Activated T-helper 1 cell treated with anti-CD3 and anti-CD28 coated beads, Interleukin-2, amount 50 U/mL, for 16 hours (primary cell): ENCODE measurements around the gene MAP4K4.

Experiments used
- DNase-seq, 2 donors: peaks; one replicate each; pipeline ENCODE4 v3.0.0-alpha.2; 2020; ENCODE audit warnings: low read depth in 1 of 2, low spot score in 1 of 2

MAP4K4 gene

DNA sequence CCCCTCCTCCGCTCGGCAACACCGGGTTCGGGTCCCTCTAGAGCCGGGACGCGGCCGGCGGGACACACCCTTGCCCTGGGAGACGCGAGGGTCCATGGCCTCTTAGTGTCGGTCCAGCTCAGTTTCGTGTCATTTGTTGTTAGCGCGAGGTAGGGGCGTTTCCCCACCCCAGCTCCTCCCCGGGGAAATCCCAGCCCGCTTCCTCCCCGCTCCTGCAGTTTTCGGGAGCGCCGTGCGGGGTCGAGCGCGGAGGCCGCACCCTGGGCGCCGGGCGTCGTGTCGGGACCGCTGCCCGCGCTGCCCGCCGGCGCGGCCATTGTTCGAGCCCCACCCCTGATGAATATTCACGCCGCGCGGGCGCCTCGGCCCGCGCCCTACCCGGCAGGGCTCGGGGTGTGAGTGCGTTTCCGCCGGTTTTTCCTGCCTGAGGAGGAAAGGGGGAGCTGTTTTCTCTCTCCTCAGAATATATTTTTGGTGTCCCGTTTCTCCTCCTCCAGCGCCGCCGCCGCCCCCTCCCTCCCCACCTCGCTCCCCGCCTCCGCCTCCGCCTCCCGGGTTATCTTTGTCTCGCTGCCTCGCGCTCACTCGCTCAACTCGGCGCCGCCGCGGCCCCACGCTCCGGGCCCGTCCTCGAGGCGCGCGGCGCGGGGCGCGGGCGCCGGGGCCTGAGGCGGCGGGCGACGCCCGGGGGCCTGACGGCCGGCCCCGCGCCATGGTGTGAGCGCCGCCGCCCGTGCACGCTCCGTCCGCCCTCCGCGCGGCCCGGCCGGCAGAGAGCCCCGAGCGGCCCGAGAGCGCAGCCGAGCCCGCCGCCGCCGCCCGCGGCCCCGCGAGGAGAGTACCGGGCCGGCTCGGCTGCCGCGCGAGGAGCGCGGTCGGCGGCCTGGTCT is at the start of gene MAP4K4:
Gene MAP4K4 (plus strand): TSS at position 584 of the 890 bp plus-strand sequence. CDS start 374 bp downstream, outside the sequence.
- peak; percentile 47 to 62 for DNase-seq

DNA sequence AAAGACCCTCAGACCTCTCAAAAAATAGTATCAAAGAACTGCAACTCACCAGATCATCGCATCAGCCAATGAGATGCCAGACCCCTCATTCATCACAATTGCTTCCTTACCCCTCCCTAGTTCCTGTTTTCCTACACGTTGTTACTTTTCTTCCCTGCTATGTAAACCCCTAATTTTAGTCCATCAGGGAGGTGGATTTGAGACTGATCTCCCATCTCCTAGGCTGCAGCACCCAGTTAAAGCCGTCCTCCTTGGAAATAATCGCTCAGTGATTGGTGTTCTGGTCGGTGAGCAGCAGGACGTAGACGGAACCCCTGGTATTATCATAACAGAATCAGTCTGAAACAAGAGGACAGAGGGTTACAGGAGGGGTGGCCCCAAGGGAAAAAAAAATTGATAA is 44.0 kb upstream of the MAP4K4 start:
- no peak for DNase-seq

DNA sequence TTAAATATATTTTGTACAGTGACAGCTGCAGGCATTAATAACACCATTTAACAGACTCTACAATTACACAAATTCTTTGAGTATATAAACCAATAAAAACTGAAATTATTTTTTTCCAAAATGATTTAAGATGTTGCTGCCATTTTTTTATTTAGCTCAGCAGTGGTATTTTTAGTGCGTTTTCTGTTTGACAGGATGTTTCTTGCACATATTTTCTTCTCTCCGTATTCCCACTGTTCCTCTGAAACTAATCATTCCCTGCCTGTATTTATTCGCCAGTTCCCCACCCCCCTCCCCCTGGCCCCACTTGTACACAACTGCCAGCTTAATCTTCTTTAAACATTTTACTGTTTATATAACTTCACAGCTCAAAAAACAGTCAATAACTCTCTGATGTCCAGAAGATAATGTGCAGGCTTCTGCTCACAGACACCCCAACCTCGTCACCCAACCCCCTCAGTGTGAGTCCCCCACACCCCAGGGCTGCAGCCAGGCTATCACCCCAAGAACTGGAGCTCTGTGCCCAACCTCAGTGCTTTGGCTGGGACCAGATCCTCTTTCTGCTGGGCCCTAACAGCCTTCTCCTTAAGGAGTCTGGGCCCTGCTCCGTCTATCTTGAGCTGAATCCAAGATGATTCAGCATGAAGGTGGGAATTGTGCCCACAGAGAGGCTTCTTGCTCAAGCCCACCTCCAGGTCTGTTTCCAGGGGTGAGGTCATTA is 41.6 kb upstream of the MAP4K4 start:
- DNase-seq, result no peak

DNA sequence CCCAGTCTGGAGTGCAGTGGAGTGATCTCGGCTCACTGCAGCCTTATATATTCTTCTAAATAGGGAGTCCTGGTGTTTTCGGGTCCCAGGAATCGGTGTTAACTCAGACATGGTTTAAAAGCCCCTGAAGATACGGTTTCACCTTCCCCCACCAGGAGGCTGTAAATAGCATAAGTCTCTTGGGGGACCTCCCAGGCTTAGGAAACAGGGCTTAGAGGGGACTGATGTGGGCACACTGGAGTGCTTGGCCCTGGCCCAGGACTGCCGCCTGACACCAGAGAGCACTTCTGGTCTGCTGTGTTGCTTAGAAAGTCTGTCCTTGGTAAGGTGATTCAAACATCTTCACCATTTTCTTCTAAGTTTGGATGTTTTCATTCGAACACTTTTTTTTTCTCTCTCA is 39.7 kb upstream of the MAP4K4 start:
- no peak for DNase-seq

DNA sequence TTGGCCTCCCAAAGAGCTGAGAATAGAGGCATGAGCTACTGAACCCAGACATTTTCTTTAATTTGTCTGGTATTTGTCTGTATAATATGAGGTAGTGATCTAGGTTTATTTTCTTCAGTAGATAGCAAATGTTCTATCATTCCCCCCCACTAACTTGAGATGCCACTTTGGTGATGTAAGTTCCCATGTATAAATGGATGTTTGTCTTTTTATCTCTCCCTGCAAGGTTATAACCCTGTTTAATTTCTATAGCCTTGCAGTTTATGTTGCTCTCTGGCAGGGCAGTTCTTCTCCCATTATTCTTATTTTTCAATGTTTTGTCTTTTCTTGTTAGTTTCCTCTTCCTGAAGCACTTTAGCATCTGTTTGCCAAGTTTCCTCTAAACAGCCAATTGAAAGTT is 39.1 kb upstream of the MAP4K4 start:
- no peak for DNase-seq

DNA sequence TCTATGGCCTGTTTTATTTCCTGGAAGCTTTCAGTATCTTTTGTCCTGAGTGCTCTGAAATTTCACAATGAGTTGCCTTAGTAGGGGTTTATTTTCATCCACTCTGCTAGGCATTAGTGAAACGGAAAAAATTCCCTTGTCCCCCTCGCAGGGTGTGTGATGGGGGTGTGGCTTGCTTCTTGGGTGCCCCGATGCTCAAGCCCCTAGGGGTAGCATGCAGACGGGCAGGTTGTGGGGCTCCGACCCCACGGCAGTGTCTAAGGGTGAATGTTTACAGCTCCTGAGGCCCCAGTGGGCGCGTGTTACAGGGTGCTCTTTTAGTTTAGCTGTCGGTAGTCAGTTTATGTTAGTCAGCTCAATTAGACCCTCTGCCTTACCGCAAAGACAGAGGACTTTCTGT is 32.2 kb upstream of the MAP4K4 start:
- DNase-seq, result no peak

DNA sequence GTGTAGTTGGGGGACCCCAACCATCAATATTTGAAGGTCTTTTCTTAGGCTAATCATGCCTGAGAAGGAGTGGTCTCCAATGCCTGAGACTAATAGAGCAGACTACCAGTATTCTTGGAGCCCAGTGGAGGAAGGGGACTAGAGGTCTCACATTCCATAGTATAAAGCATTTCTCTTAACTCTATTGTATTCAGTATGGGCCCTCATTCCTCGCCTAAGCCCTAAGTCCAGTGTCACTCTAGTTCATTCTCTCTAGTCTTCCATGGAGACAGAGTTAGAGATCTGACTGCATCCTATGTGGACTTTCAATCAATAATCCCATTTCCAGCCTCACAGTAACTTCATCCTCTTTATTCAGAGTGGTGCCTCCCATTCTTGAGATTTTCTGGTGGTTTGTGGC is 29.7 kb upstream of the MAP4K4 start:
- no peak for DNase-seq

DNA sequence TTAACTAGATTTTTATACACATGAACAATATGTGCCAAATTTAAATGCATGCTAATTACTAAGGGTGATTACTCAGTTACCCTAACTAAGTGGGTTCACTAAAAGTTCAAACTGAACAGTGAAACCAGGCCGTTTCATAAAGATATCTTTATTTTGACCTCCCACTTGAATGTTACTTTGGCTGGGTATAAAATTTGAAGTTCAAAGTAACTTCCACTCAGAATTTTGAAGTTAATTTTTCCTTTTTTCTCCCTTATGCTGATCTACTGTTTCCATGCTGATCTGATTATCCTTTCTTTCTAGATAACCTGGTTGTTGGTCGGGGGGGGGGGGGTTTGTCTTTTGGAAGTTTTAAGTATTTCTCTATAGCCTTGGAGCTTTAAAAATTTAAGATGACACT is 25.5 kb upstream of the MAP4K4 start:
- no peak for DNase-seq

DNA sequence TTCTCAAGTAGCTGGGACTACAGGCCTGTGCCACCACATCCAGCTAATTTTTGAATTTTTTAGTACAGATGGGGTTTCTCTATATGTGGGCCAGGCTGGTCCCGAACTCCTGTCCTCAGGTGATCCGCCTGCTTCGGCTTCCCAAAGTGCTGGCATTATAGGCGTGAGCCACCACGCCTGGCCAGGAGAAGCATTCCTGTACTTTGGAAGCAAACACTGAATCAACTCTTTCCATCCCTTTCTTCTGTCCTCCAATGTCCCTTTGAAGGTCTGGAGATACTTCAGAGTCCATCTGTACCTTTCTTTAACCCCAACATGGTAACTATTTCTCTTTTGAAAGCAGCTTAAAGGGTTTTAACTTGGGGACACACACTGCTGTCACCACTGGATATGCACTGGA is 23.6 kb upstream of the MAP4K4 start:
- no peak for DNase-seq

DNA sequence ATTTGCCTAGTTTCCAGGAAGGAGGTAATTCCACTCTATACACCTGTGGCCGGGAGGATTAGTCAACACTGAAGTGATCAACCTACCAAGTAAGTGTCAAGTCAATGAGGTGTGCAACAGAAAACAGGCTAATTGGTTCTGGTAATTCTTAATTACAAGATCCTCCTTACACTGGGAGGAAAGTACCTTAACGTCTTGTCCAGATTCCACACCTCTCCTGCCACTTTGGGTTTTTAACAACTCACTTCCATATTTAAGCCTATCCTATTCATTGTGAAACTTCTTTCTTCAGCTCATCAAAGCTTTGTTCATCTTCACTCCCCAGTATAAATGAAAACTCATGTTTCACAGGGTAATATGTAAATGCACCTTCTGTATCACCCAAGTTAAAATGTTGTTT is 22.0 kb upstream of the MAP4K4 start:
- DNase-seq, result no peak

DNA sequence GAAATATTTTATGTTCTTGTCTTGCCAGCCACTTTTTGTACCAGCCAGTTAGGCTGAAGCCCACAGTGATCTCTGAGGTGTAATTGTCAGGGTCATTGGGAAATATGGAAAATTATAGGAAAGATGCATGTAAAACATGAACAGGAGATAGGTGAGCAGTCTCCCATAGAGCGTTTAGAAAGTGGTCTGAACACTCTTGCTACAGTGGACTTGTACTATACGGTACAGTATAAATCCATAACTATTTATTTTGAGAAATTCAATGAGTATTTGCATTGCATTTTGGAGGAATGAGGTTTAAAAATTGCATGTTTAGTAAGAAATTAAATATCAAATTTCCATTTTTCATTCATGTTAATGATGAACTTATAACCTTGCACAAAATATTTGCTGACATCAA is 20.8 kb upstream of the MAP4K4 start:
- DNase-seq, result no peak

DNA sequence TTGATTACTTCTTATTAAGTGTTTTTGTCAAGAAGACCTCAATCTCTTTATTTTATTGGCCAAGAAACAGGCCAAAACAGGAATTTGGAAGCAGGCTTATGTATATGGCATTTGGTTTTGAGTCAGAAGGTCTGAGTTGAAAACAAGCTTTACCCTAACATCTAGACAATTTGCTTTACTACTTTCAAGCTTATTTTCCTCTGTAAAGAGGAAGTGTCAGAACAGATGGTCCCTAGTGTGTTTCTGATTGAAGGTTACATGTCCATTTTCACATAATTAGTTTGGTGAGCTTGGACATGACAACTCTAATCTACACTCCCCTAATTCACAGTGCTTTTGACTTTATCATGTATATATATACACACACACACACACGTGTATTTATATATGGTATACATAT is 19.8 kb upstream of the MAP4K4 start:
- no peak for DNase-seq

DNA sequence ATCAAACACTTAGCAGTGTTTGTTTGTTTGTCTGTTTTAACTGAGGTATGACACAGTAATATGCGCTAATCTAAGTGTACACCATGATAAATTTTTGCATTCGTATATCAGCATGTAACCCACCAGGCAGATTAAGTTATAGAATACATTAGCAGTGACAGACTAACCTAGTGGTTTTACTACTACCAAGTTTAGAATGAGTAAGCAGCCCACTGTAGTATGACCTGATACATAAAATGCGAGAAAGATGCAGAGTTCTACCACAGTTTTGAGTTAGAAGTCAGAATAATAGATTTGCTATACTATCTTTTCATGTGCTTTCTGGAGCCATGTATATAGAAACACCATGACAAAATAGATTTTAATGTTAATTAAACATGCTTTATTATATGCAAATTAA is 19.1 kb upstream of the MAP4K4 start:
- DNase-seq, result no peak

DNA sequence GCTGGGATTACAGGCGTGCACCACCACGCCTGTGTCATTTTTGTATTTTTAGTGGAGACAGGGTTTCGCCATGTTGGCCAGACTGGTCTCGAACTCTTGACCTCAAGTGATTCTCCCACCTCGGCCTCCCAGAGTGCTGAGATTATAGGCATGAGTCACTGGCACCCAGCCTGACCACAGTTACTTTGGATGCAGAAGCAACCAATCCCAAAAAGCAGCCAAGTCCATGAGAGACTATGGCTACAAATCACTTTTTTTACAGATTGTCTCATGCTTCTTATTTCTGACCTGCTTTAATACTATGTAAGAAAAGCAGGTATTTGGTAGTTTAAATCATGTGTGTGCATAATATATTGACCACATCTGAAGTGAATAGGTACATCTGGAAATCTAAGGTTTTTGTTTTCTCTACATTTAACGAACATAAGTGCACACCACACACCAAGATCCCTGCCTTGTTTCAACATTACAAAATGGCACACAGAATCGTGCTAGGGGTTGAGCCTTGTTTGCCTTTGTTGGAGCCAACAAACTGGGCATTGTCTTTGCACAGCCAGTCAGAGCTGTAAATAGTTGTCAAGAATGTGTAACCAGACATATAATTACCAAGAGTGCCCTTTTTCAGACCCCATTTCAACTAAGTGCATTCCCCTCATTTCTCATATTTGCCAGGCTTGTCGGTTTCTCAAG is 18.3 kb upstream of the MAP4K4 start:
- DNase-seq, result no peak

DNA sequence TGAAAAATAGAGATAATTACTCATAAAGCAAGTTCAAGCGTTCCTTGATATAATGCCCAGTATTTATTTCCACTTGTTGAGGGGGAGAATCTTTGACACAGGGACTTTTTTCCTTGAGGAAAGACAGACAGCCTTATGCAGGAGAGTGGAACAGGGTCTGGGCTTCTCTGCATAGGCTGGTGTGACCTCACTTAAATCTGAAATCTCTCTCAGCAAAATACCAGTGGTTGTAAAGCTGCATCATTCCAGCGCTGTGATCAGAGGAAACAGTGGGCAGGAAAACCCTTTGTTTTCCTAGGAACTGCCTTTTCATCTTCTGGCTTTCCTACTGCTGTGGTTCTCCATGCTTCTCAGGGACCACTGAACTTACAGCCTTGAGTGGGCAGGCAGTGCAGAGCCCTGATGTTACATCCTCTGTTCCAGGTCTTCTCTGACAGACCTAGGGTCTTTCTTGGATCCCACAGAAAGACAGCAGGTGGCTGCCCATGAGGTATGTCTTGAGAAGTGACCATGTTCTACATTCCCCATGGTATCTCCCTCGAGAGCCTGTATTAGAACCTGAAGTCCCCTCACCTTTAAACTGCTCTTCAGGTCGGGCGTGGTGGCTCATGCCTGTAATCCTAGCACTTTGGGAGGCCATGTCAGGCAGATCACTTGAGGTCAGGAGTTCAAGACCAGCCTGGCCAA is 17.6 kb upstream of the MAP4K4 start:
- no peak for DNase-seq

DNA sequence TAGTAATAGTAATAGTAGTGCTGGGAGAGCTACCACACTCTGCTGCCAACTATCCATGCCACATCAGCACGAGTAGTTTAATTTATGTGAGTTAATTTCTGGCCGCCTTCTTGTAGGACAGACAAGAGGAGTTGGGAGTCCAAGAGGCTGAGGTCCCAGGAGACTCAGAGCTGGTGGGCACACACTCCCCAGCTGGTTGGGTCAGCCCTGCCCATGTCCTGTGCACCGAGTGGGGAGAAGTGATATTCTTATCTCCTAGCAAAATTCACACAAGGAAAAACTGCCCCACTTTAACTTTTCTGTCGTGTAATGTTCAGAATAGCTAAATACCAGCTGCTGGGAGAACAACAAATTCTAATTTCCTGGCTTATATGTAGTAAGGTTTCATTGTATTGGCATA is 15.2 kb upstream of the MAP4K4 start:
- DNase-seq, result no peak

DNA sequence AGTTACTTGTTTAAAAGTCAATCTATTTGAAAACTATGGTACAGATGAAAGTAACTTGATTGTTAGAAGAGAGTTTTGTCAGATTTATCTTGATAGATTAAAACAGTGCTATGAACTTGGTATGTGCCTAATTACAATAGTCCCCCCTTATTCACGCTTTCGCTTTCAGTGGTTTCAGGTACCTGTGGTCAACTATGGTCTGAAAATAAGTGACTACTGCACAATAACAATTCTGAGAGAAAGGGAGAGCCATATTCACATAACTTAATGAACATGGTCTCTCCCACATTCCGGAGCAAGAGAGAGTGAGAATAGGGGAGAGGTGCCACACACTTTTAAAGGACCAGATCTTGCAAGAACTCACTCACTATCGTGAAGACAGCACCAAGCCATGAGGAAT is 13.2 kb upstream of the MAP4K4 start:
- DNase-seq, result no peak

DNA sequence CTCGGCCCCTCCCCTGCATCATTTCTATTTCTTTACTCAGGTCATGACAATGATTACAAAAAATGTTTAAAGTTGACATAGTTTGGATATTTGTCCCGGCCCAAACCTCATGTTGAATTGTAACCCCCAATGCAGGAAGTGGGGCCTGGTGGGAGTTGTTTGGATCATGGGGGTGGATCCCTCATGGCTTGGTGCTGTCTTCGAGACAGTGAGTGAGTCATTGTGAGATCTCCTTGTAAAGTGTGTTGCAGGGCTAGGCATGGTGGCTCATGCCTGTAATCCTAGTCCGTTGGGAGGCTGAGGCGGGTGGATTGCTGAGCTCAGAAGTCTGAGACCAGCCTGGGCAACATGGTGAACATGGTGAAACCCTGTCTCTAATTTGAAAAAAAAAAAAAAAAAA is 9.2 kb upstream of the MAP4K4 start:
- DNase-seq, result no peak

DNA sequence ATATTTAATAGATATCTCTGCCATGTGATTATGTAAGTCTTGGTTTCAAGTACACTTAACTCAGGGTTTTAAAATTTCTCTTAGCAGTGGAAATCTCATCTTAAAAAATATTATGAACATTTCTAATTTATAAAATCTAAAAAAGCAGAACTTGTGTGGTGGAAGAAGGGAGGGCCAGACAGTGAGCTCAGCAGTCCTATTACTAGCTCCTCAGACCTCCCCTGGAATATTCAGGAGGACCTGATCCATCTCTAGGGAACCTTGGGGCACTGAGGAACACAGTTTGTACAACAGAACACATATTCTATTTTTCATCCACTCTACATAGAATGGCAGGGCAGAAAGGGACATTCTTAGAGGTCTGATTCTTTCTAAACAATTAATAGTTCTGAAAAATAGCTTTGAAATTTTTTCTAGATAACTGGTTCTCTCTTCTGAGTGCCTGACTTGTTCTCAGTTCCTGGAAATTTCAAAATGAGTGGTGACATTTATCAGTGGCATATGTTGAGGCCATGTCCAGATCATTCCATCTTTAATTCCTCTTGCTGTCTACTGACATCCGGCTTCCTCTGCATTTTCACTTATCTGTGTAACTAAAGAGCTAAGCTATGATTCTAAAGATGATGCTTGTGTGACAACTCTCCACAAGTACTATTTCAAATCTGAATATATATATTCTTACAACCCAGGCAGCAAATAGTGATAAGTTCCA is 8.2 kb upstream of the MAP4K4 start:
- no peak for DNase-seq

DNA sequence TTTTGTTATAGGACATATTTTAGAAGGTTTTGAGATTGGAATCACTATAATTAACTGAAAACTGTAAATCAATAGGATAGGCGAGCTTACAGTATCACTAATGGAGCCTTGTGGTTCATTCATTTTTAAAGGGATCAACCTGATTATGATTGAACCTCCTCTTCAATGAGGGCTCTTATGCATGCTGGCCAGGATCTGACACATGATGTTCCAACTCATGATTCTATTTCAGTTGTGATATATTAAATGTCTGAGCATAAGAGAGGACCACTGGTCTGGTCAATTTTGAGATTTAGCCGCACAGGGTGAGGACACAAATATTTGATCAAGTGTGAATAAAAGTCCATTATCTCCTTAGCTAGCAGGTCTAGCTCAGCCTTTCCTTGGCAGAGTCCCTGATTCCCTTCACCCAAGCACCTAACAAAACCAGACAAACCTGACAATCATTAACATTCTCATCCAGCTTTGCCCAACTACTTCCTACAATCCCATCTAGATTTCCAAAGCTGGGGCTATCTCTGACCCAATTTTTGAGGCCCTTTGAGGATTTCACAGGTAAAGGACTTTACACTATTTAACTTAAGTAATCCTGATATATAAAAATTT is 6.9 kb upstream of the MAP4K4 start:
- DNase-seq, result no peak
